Stomach (tissue), 9 donors: ENCODE results near the gene TBX4. TPM values are rescaled to one million over a fixed set of nuclear protein-coding genes. Genes with fewer than 3 reads are reported as not detected.
"Not testable (repeated sequence)": the region's sequence is repeated elsewhere in the genome, so short reads cannot be mapped to it uniquely, and the experiment has no call there.

Source experiments
- DNase-seq, 2 donors: peaks; one replicate each; pipeline versions ENCODE4 v3.0.0 to v3.0.0-alpha.2; 2013 to 2019
- H3K27ac ChIP-seq, 5 donors: fragments of 200-600 bp in 4 of 5; sonication (generic) in 4 of 5; one replicate each; pipeline ENCODE4 v1.5.1; 2013 to 2019; ENCODE audit warnings: mild to moderate bottlenecking in 1 of 5, moderate library complexity in 1 of 5
- H3K27me3 ChIP-seq, 3 donors: fragments of 200-600 bp; sonication (generic); one replicate each; pipeline ENCODE4 v1.5.1; 2017 to 2019; ENCODE audit warnings: mixed run types in 1 of 3
- H3K36me3 ChIP-seq, 4 donors: fragments of 200-600 bp; sonication (generic); 1 replicate in 3 of 4; 2 replicates in 1 of 4; pipeline ENCODE4 v1.5.1; 2016 to 2019
- H3K4me1 ChIP-seq, 4 donors: fragments of 200-600 bp; sonication (generic); one replicate each; pipeline ENCODE4 v1.5.1; 2016 to 2019
- H3K4me3 ChIP-seq, 4 donors: fragments of 200-600 bp; sonication (generic) in 3 of 4; one replicate each; pipeline ENCODE4 v1.5.1; 2016 to 2019; ENCODE audit warnings: mild to moderate bottlenecking in 1 of 4
- H3K9me3 ChIP-seq, 4 donors: fragments of 200-600 bp; sonication (generic); one replicate each; pipeline ENCODE4 v1.5.1; 2016 to 2019
- EP300 ChIP-seq: sonication (generic); formaldehyde crosslinking; IDR thresholded peaks from one replicate; pipeline ENCODE4 v1.6.1; 2017; ENCODE audit warnings: antibody characterized with exemption
- POLR2A ChIP-seq, 4 donors: fragments of 450-650 bp; IDR thresholded peaks; one replicate each; pipeline ENCODE4 v1.6.1; 2016; ENCODE audit warnings: antibody characterized with exemption in 4 of 4, control low read depth in 2 of 4, mild to moderate bottlenecking in 1 of 4, moderate library complexity in 1 of 4
- POLR2AphosphoS5 ChIP-seq, 3 donors: sonication (generic); formaldehyde crosslinking; IDR thresholded peaks; one replicate each; pipeline ENCODE4 v1.6.1; 2016; ENCODE audit warnings: antibody characterized with exemption in 3 of 3
- WGBS, 5 donors: extraction: QIAGEN DNeasy Blood & Tissue Kit in 3 of 5; methylation state at CpG; one replicate each; pipeline versions ENCODE4 v1.1.5 to v1.1.7; 2013 to 2018; 5-methylcytosine and 5-hydroxymethylcytosine counted together
- intact Hi-C: fragments of 100-400 bp; cut with DNase I; formaldehyde crosslinking; loops from one replicate; pipeline ENCODE4 v1.15.1; 2023; ENCODE audit warnings: low total_unique reads
- polyA plus RNA-seq, 3 donors: library from polyadenylated mRNA; stranded (reverse); fragments of 200-250 nt; gene quantifications; one replicate each; pipeline ENCODE4 v1.2.3, GENCODE V29; 2013
- total RNA-seq, 5 donors: library from RNA; depleted of rRNA; stranded (reverse); fragments of >200 nt; gene quantifications; one replicate each; pipeline versions ENCODE4 v1.1.0 to v1.2.3, GENCODE V29; 2014 to 2016
- TF ChIP-seq, protein P1 (sequence below), 7 experiments: fragments of 450-650 bp in 4 of 7; fragments of 200-600 bp in 3 of 7; sonication (generic) in 3 of 7; IDR thresholded peaks; one replicate each; pipeline ENCODE4 v1.5.1; 2016 to 2019; ENCODE audit warnings: antibody characterized with exemption in 7 of 7, control low read depth in 2 of 7, mild to moderate bottlenecking in 1 of 7
- donor health status: healthy with polysubstance abuse.
- donor health status: Bipolar disorder and iron deficiency.
- donor health status: healthy.

TBX4 gene
- total and polyA plus RNA-seq, 8 donors: 0.08 to 0.73 TPM; not detected in 6

DNA sequence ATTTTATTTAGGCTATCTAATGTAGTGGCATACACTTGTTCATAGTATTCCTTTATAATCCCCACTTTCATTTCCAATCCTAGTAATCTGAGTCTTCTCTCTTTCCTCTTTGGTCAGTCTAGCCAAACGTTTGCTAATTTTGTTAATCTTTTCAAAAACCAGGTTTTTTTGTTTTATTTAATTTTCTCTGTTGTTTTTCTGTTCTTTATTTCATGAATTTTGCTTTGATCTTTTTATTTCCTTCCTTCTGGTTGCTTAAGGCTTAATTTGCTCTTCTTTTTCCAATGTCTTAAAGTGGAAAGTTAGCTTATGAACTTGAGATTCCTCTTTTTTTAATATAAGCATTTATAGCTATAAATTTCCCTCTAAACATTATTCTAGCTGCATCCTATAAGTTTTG is 69.9 kb downstream of the TBX4 start:
- WGBS, 5 donors: 53 to 73% (median 70%) methylated on average over 1 of the region's 1 CpG
- no peaks in the 10 kb centered on the region for H3K36me3 ChIP-seq
- H3K4me1 ChIP-seq: no peaks in the 10 kb centered on the region
- intact Hi-C loops: no loop called here
- H3K27ac ChIP-seq: no peak overlapping the region
- H3K4me3 ChIP-seq: no peak overlapping the region
- H3K9me3 ChIP-seq: no peaks in the 10 kb centered on the region
- H3K27me3 ChIP-seq: peaks cover 0 to 21% (median 0%) of the 10 kb centered on the region in 3 donors
- TF ChIP-seq, protein P1, sequence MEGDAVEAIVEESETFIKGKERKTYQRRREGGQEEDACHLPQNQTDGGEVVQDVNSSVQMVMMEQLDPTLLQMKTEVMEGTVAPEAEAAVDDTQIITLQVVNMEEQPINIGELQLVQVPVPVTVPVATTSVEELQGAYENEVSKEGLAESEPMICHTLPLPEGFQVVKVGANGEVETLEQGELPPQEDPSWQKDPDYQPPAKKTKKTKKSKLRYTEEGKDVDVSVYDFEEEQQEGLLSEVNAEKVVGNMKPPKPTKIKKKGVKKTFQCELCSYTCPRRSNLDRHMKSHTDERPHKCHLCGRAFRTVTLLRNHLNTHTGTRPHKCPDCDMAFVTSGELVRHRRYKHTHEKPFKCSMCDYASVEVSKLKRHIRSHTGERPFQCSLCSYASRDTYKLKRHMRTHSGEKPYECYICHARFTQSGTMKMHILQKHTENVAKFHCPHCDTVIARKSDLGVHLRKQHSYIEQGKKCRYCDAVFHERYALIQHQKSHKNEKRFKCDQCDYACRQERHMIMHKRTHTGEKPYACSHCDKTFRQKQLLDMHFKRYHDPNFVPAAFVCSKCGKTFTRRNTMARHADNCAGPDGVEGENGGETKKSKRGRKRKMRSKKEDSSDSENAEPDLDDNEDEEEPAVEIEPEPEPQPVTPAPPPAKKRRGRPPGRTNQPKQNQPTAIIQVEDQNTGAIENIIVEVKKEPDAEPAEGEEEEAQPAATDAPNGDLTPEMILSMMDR (IDR thresholded peaks at IDR 0.05): no peak
- TF ChIP-seq POLR2AphosphoS5 (IDR thresholded peaks at IDR 0.05) (no peak), EP300 (no peak), POLR2A (IDR thresholded peaks at IDR 0.05) (no peak)
- DNase-seq: no peak

DNA sequence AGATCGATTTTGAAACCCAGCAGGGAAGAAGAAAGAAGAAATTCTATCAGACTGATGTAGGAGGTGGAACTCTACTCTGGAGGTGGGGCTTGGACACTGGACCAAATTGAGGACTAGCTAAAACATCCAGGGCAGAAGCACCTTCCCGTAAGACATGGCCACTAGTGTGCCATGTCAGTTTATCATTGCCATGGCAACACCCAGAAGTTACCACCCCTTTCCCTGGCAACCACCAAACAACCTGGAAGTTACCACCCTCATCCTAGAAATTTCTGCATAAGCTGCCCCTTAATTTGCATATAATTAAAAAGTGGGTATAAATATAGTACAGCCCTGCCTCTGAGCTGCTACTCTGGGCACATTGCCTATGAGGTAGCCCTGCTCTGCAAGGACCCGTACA is 72.1 kb downstream of the TBX4 start:
- 68 to 79% (median 77%) methylated on average over 3 of the region's 3 CpGs for WGBS, 5 donors
- Histone ChIP-seq H3K36me3 (no peaks in the 10 kb centered on the region), H3K9me3 (no peaks in the 10 kb centered on the region), H3K27me3 (peaks cover 0 to 21% (median 0%) of the 10 kb centered on the region in 3 donors), H3K27ac (no peak overlapping the region), H3K4me3 (no peak overlapping the region), H3K4me1 (no peaks in the 10 kb centered on the region)
- no peak for TF ChIP-seq POLR2A (IDR thresholded peaks at IDR 0.05)
- TF ChIP-seq, protein P1 (IDR thresholded peaks at IDR 0.05): no peak
- no peak for TF ChIP-seq EP300
- no peak for TF ChIP-seq POLR2AphosphoS5 (IDR thresholded peaks at IDR 0.05)
- intact Hi-C loops: no loop called here
- DNase-seq: no peak

DNA sequence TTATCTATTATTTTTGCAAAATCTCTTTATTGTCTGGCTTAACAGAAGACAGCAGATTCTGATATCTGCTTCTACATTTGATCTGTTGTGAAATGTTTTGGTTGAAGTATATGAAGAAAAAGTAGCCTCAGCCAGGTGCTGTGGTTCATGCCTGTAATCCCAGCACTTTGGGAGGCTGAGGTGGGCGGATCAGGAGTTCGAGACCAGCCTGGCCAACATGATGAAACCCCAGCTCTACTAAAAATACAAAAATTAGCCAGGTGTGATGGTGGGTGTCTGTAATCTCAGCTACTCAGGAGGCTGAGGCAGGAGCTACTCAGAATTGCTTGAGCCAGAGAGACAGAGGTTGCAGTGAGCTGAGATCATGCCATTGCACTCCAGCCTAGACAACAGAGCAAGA is 75.2 kb downstream of the TBX4 start:
- H3K27me3 ChIP-seq: peaks cover 0 to 17% (median 0%) of the 10 kb centered on the region in 3 donors
- H3K4me1 ChIP-seq, DNase-seq, H3K4me3 ChIP-seq, H3K9me3 ChIP-seq, H3K36me3 ChIP-seq, intact Hi-C loops, H3K27ac ChIP-seq: not testable (repeated sequence)
- 83 to 95% (median 90%) methylated on average over 2 of the region's 2 CpGs for WGBS, 5 donors

DNA sequence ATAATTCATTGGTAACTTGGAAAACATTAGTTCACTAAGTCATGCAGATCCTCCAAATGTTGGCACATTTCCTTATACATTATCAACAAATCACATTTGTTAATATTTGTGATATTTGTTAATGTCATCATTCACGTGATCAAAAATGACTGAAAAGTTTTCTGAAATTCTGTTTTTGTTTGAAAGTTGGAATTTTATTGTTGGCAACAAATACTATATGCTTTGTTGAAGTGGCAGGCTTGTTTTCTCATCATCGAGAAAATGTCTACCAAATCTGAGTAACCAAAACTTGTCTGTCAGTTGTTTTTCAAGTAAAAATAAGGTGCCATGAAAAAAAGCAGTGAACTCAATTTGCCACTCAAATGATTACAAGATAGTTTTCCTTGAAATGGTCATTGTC is 75.9 kb downstream of the TBX4 start:
- TF ChIP-seq EP300 (no peak), POLR2A (IDR thresholded peaks at IDR 0.05) (no peak), POLR2AphosphoS5 (IDR thresholded peaks at IDR 0.05) (no peak)
- TF ChIP-seq, protein P1 (IDR thresholded peaks at IDR 0.05): no peak
- H3K4me3 ChIP-seq: no peak overlapping the region
- no peaks in the 10 kb centered on the region for H3K36me3 ChIP-seq
- peaks cover 0 to 15% (median 0%) of the 10 kb centered on the region in 3 donors for H3K27me3 ChIP-seq
- DNase-seq: no peak
- 70 to 85% (median 76%) methylated on average over 2 of the region's 2 CpGs for WGBS, 5 donors
- intact Hi-C loops: no loop called here
- H3K4me1 ChIP-seq: no peaks in the 10 kb centered on the region
- H3K9me3 ChIP-seq: no peaks in the 10 kb centered on the region
- H3K27ac ChIP-seq: no peak overlapping the region

DNA sequence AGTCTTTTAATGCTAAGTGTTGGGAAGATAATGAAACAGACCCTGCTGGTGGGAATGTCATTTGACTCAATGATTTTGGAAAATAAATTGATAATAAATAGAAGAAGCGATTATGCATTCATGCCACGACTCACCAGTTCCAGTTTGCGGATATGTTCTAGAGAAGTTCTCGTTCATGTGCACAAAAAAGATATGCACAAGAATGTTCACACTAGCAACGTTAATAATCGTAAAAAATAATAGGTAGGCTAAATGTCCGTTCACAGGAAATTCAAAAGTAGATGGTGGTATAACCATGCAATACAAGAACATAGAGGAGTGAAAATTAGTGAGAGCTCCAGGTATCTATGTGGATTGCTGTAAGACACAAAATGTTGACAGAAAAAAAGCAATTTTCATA is 79.0 kb downstream of the TBX4 start:
- TF ChIP-seq, protein P1 (IDR thresholded peaks at IDR 0.05): no peak
- TF ChIP-seq EP300 (no peak), POLR2A (IDR thresholded peaks at IDR 0.05) (no peak), POLR2AphosphoS5 (IDR thresholded peaks at IDR 0.05) (no peak)
- no peaks in the 10 kb centered on the region for H3K4me1 ChIP-seq
- H3K27me3 ChIP-seq: peaks cover 0 to 4% (median 0%) of the 10 kb centered on the region in 3 donors
- H3K36me3 ChIP-seq: no peaks in the 10 kb centered on the region
- no peak for DNase-seq
- intact Hi-C loops: no loop called here
- H3K4me3 ChIP-seq: no peak overlapping the region
- WGBS, 5 donors: 88 to 92% (median 89%) methylated on average over 7 of the region's 7 CpGs
- no peaks in the 10 kb centered on the region for H3K9me3 ChIP-seq
- H3K27ac ChIP-seq: no peak overlapping the region
